ENCODE results near the gene SBK2.

Gene SBK2

DNA sequence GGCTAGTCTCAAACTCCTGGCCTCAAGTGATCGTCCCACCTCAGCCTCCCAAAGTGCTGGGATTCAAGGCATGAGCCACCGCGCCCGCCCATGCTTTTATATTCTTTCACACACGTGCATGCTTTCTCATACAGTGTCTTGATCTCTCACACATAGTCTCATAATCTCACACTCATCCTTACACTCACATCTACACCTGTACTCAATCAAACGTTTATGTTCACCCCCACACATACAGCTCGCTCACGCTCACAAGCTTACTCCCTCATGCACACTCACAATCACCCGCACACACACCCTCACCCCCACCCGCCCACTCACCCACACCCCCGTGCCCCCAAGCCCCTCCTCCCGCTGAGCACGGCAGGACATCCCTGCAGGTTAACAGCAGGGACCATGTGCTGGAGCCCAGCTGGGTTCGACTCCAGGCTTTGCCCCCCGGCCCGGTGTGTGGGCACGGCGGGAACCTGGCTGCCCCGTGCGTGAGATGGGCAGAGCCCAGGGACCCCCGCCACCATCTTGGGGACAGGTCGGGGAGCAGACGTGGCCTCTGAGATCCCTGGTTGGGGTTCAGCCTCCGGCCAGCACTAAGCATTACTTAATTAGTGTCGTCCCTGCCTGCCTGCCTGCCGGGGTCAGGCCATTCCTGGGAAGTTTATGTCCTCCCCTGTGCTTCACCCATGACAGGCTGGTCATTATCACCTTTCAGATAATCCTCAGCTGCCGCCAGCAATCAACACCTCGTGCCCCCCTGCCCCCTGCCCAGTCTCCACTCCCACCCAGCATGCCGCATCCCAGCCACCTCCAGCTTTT is 11.4 kb downstream of the SBK2 start:
- Histone ChIP-seq H3K4me3 (ENCODE audit: insufficient read depth, low read length, poor library complexity, severe bottlenecking) (no peak overlapping the region), H4K20me1 (ENCODE audit: low read depth, low read length) (no peaks in the 10 kb centered on the region), H2AFZ (ENCODE audit: low read depth, low read length, severe bottlenecking) (no peak overlapping the region), H3K9me3 (ENCODE audit: insufficient read depth, low read length) (no peaks in the 10 kb centered on the region), H3K27ac (ENCODE audit: low read depth, low read length) (no peak overlapping the region), H3K27me3 (ENCODE audit: low read length) (no peaks in the 10 kb centered on the region), H3K79me2 (ENCODE audit: insufficient read depth, low read length) (no peaks in the 10 kb centered on the region), H3K4me2 (ENCODE audit: low read depth, low read length, poor library complexity, severe bottlenecking) (no peak overlapping the region), H3K9ac (ENCODE audit: low read length) (no peak overlapping the region), H3K36me3 (ENCODE audit: low read length) (no peaks in the 10 kb centered on the region), H3K9me2 (replicated peaks; ENCODE audit: insufficient read depth, low read length) (no peaks in the 10 kb centered on the region), H3F3A (ENCODE audit: insufficient read depth) (no peaks in the 10 kb centered on the region)
- no peak for TF ChIP-seq EZH2phosphoT487 (conservative IDR thresholded peaks at IDR 0.05; ENCODE audit: low read length)
- TF ChIP-seq CTCF (IDR thresholded peaks at IDR 0.05; ENCODE audit: insufficient read depth, low read length, poor library complexity, severe bottlenecking) = no peak

GRCh38 chr19:55520691-55521292 is 16.1 kb downstream of the SBK2 start:
- no peak overlapping the region for H3K4me2 ChIP-seq (ENCODE audit: low read depth, low read length, poor library complexity, severe bottlenecking)
- no peaks in the 10 kb centered on the region for H3K9me3 ChIP-seq (ENCODE audit: insufficient read depth, low read length)
- no peaks in the 10 kb centered on the region for H4K20me1 ChIP-seq (ENCODE audit: low read depth, low read length)
- H2AFZ ChIP-seq (ENCODE audit: low read depth, low read length, severe bottlenecking) = no peak overlapping the region
- no peaks in the 10 kb centered on the region for H3K79me2 ChIP-seq (ENCODE audit: insufficient read depth, low read length)
- no peaks in the 10 kb centered on the region for H3K36me3 ChIP-seq (ENCODE audit: low read length)
- no peaks in the 10 kb centered on the region for H3K9me2 ChIP-seq (replicated peaks; ENCODE audit: insufficient read depth, low read length)
- H3K9ac ChIP-seq (ENCODE audit: low read length) = no peak overlapping the region
- H3F3A ChIP-seq (ENCODE audit: insufficient read depth) = no peaks in the 10 kb centered on the region
- H3K4me3 ChIP-seq (ENCODE audit: insufficient read depth, low read length, poor library complexity, severe bottlenecking) = no peak overlapping the region
- TF ChIP-seq EZH2phosphoT487 (conservative IDR thresholded peaks at IDR 0.05; ENCODE audit: low read length) = no peak
- no peak for TF ChIP-seq CTCF (IDR thresholded peaks at IDR 0.05; ENCODE audit: insufficient read depth, low read length, poor library complexity, severe bottlenecking)
- H3K27me3 ChIP-seq (ENCODE audit: low read length) = no peaks in the 10 kb centered on the region
- H3K27ac ChIP-seq (ENCODE audit: low read depth, low read length) = no peak overlapping the region

DNA sequence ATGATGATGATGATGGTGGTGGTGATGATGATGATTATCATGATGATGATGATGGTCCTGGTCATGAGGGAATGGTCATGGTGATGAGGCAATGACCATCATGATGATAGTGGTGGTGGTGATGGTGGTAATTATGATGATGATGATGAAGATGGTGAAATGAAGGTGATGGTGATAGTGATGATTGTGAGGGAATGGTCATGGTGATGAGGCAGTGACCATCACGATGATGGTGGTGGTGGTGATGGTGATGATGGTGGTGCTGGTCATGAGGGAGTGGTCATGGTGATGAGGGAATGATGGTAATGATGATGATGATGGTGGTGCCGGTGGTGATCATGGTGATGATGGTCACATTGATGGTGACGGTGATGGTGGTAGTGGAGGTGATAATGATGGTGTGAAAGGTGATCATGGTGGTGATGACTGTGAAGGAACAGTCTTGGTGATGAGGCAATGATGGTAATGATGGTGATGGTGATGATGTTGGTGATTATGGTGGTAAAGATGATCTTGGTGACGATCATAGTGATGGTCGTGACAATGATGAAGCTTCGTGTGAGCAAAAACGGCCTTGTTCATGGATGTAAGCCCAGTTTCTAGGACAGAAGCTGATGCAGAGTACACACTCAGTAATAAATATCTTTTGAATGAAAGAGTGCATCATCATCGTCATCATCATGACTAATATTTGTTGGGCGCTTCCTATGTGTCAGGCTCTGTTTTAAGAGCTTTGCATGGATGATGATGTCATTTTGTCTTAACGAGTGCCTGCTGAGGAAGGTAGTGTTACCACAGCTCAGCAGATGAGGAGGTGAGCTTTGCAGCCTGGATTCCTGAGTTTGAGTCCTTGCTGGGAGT is 17.3 kb downstream of the SBK2 start:
- H3K27ac ChIP-seq (ENCODE audit: low read depth, low read length) = no peak overlapping the region
- no peaks in the 10 kb centered on the region for H3K36me3 ChIP-seq (ENCODE audit: low read length)
- TF ChIP-seq EZH2phosphoT487 (conservative IDR thresholded peaks at IDR 0.05; ENCODE audit: low read length) = no peak
- no peak for TF ChIP-seq CTCF (IDR thresholded peaks at IDR 0.05; ENCODE audit: insufficient read depth, low read length, poor library complexity, severe bottlenecking)
- no peak overlapping the region for H2AFZ ChIP-seq (ENCODE audit: low read depth, low read length, severe bottlenecking)
- H3K79me2 ChIP-seq (ENCODE audit: insufficient read depth, low read length) = no peaks in the 10 kb centered on the region
- no peaks in the 10 kb centered on the region for H3K9me2 ChIP-seq (replicated peaks; ENCODE audit: insufficient read depth, low read length)
- H3K9ac ChIP-seq (ENCODE audit: low read length) = no peak overlapping the region
- H4K20me1 ChIP-seq (ENCODE audit: low read depth, low read length) = no peaks in the 10 kb centered on the region
- H3K4me3 ChIP-seq (ENCODE audit: insufficient read depth, low read length, poor library complexity, severe bottlenecking) = no peak overlapping the region
- H3K4me2 ChIP-seq (ENCODE audit: low read depth, low read length, poor library complexity, severe bottlenecking) = no peak overlapping the region
- no peaks in the 10 kb centered on the region for H3K9me3 ChIP-seq (ENCODE audit: insufficient read depth, low read length)
- no peaks in the 10 kb centered on the region for H3F3A ChIP-seq (ENCODE audit: insufficient read depth)
- H3K27me3 ChIP-seq (ENCODE audit: low read length) = no peaks in the 10 kb centered on the region
